NCI-H1048 (cell line): ENCODE results near the gene HVCN1.
"Not testable (repeated sequence)": the region's sequence is repeated elsewhere in the genome, so short reads cannot be mapped to it uniquely, and the experiment has no call there.

Experiments
- DNase-seq: peaks from one replicate; lab custom pipeline; 2025; lab: John Stamatoyannopoulos, UW

HVCN1 gene

DNA sequence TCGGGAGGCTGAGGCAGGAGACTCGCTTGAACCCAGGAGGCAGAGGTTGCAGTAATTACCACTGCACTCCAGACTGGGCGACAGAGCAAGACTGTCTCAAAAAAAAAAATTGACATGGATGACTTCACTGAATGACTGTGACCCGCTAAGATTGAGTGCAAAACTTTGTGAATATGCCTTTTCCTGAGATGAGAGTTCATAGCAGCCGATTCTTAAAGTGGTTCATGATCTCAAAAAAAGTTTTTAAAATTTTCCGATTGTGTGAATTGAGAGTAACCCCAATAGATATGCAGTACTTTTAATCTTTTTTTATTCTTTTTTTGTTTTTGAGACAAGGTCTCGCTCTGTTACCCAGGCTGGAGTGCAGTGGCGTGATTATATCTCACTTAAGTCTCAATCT lies 73.7 kb downstream of the HVCN1 start:
- no peak for DNase-seq

GRCh38 chr12:110613771-110614684 lies 74.9 kb downstream of the HVCN1 start, which contains the start of gene TCTN1:
Gene TCTN1, plus strand, starts transcription at chr12:110614129. Its CDS starts 54 bp downstream, at chr12:110614183.
- DNase-seq, result peak; percentile 80

DNA sequence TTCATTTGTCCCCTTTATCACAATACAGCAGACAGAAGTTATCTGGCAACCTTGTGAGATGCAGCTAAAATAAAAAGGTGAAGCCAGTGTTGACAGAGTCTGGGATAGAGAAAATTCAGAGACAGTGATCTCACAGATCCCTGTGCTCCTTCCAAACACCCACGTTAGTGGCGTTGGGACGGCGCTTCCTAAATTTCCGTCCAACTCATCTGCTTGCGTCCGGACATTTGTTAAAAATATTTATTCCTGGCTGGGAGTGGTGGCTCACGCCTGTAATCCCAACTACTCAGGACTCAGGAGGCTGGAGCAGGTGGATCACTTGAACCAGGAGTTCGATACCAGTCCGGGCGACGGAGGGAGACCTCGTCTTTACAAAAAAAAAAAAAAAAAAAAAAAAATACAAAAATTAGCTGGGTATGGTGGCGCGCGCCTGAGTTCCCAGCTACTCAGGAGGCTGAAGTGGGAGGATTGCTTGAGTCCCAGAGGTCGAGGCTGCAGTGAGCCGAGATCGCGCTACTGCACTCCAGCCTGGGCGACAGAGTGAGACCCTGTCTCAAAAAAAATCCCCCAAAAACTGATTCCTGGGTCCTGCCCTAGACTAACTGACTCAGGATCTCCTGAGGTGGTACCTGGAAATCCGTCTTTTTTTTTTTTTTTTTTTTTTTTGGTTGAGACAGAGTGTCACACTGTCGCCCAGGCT lies 75.7 kb downstream of the HVCN1 start:
- no peak for DNase-seq

GRCh38 chr12:110606253-110606611 lies 82.7 kb downstream of the HVCN1 start:
- no peak for DNase-seq

- DNase-seq, result not testable (repeated sequence)
Measured at GRCh38 chr12:110602085-110602814, 86.7 kb downstream of the HVCN1 start.

DNA sequence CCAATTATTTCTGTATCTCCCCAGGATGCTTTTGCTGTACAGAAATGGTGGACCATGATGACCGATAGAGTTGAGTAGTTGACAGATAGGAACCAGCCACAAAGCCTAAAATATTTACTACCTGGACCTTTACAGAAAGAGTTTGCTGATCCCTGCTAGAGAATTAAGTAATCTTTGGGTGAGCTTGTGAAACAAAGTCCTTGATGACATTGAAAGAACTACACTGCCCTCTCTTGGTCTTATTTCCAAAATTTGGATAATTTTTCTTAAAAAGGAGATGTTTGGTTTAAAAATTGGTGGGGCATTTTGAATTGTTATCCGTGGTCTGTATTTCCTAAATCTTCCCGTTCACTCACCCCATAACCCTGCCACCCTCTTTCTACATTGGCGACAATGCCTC lies 88.7 kb downstream of the HVCN1 start:
- no peak for DNase-seq

DNA sequence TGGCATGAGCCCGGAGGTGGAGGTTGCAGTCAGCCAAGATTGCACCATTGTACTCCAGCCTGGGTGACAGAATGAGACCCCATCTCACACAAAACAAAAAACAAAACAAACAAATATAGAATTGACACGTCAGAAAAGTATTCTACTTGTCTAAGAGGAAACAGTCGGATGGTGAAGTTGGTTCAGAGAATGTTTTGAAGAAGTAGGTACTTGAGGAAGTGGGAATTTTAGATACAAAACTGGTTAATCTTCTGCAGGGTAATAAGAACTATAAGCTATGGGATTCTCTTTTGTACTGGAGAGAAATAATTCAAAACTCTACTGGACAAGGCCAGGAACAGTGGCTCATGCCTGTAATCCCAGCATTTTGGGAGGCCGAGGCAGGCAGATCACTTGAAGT lies 89.6 kb downstream of the HVCN1 start:
- no peak for DNase-seq
